K562 (cell line): ENCODE results near the gene VSIG4. TPM values are rescaled to one million over a fixed set of nuclear protein-coding genes. Genes with fewer than 3 reads are reported as not detected.

Source experiments
- HNRNPH1 ChIP-seq: fragments of 200-400 bp; formaldehyde crosslinking; optimal IDR thresholded peaks from 2 replicates; pipeline ENCODE3; 2017; ENCODE audit warnings: low read depth, mild to moderate bottlenecking, low read length, moderate library complexity
- ILK ChIP-seq: fragments of 450-650 bp; IDR thresholded peaks from 2 replicates; pipeline ENCODE4 v1.6.1; 2016; ENCODE audit warnings: missing genetic modification characterization, low read depth, mild to moderate bottlenecking, missing compliant biosample characterization, moderate library complexity, borderline replicate concordance
- JUND ChIP-seq, 2 experiments: IDR thresholded peaks; 2 replicates in 1 of 2; 3 replicates in 1 of 2; pipeline ENCODE4 v1.6.1; 2011; ENCODE audit warnings: borderline replicate concordance in 2 of 2, low read depth in 2 of 2, low read length in 2 of 2, improper control_type of control experiment in 1 of 2, missing biosample characterization in 1 of 2, missing genetic modification characterization in 1 of 2, missing genetic modification reagents in 1 of 2
- NFRKB ChIP-seq: fragments of 450-650 bp; IDR thresholded peaks from 2 replicates; pipeline ENCODE4 v1.6.1; 2016; ENCODE audit warnings: low read depth
- ZBTB17 ChIP-seq: fragments of 450-650 bp; formaldehyde crosslinking; IDR thresholded peaks from 2 replicates; pipeline ENCODE4 v1.4.0; 2020; ENCODE audit warnings: mild to moderate bottlenecking
- ZFX ChIP-seq: sonication (generic); formaldehyde crosslinking; IDR thresholded peaks from 2 replicates; pipeline ENCODE4 v1.8.0; 2022; ENCODE audit warnings: mild to moderate bottlenecking, missing genetic modification reagents, moderate library complexity
- polyA plus RNA-seq, 8 experiments: library from polyadenylated mRNA; depleted of rRNA in 4 of 8; stranded (reverse) in 5 of 8; unstranded in 3 of 8; fragments of >200 nt; fragmentation: Nextera tagmentation in 2 of 8; fragmentation: Illumina TruSeq in 1 of 8; extraction: Ambion mirVana in 2 of 8; extraction: Trizol in 1 of 8; gene quantifications; 2 replicates each; pipeline versions ENCODE4 v1.2.1 to v1.2.3, GENCODE V29; 2011 to 2014; ENCODE audit warnings: inconsistent platforms in 1 of 8, missing spikeins in 1 of 8
- total RNA-seq, 7 experiments: library from RNA; depleted of rRNA in 6 of 7; stranded (reverse); fragments of >200 nt in 6 of 7; fragmentation: Illumina TruSeq in 2 of 7; extraction: Trizol in 2 of 7; gene quantifications; 2 replicates each; pipeline versions ENCODE4 v1.2.1 to v1.2.3, GENCODE V29; 2011 to 2021; ENCODE audit warnings: low replicate concordance in 1 of 7
- TF ChIP-seq, protein P1 (sequence below), 2 experiments: fragments of 250-450 bp in 1 of 2; fragments of 450-650 bp in 1 of 2; sonication (Bioruptor Pico) in 1 of 2; IDR thresholded peaks; 2 replicates each; pipeline versions ENCODE4 v1.6.1 to v1.8.0; 2016 to 2021; ENCODE audit warnings: mild to moderate bottlenecking in 2 of 2, moderate library complexity in 2 of 2, missing compliant biosample characterization in 1 of 2, missing genetic modification characterization in 1 of 2
- TF ChIP-seq, protein P2 (sequence below): fragments of 450-650 bp; IDR thresholded peaks from 2 replicates; pipeline ENCODE4 v1.6.1; 2017; ENCODE audit warnings: antibody characterized with exemption

Gene VSIG4
- total and polyA plus RNA-seq, 9 of the 15 experiments (the other 6 are each of a cell fraction or from before 2014, with no cell fraction given) = 0.22 to 1.6 (median 0.46) TPM; not detected in 1

DNA sequence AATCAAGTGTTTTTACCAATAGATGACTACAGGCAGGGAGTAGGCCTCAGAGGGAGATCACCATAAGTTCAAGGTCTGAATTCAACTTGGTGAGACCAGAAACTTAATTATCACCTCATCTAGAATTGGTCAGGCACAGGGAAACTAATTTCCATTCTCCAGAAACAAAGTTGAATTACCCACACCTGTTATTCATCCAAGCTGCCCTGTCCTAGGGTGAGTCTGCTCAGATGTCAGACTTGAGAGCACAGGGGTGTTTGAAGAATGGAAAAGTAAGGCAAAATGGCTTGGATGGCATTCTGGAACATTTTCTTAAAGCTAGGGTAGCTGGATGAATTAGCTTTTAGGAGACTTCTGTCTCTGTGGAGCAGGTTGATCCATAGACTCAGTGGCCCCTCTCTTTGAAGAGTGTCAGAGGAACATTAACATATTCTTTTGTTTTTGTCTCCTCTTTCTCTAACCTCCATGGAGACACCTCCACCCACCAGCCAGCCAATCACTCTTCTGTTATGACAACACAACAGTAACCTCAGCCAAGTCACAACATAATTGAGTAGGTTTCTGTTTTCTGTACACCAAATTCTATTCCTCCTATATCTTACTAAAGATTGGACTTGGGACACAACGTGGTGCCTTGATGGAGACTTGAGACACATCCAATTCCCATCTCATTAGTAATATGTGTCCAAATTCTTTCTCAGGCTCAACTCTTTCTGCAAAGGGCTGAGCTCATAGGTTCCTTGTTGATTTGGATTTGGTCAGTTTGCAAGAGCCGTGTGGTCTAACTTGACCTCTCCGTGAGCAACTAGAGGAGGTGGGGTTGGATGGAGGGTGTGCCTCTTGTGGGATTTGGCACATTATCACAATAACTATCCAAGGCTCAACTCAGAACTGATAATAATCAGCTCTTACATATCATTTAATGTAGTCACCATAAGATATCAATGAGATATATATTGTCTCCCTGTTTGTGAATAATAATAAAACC lies 45.1 kb downstream of the VSIG4 start (continued):
- TF ChIP-seq, protein P1, sequence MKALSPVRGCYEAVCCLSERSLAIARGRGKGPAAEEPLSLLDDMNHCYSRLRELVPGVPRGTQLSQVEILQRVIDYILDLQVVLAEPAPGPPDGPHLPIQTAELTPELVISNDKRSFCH (CRISPR knock-in tag; IDR thresholded peaks at IDR 0.05) = no peak
- TF ChIP-seq, protein P1 (tag; IDR thresholded peaks at IDR 0.05) = peak; percentile 8; the same call in 1 of the 2 replicates
- TF ChIP-seq ZFX (CRISPR knock-in tag) (0 out of 2 replicates have a peak, but pooled peaks have one; percentile 3), ILK (tag) (no peak), HNRNPH1 (no peak), ZBTB17 (CRISPR knock-in tag) (no peak), NFRKB (0 out of 2 replicates have a peak, but pooled peaks have one; percentile 1), JUND (IDR thresholded peaks at IDR 0.05; ENCODE audit: borderline replicate concordance, low read depth, low read length) (no peak), JUND (tag; IDR thresholded peaks at IDR 0.05; ENCODE audit: borderline replicate concordance, low read depth, low read length) (peak; percentile 51; the same call in 1 of the 3 replicates)
- TF ChIP-seq, protein P2, sequence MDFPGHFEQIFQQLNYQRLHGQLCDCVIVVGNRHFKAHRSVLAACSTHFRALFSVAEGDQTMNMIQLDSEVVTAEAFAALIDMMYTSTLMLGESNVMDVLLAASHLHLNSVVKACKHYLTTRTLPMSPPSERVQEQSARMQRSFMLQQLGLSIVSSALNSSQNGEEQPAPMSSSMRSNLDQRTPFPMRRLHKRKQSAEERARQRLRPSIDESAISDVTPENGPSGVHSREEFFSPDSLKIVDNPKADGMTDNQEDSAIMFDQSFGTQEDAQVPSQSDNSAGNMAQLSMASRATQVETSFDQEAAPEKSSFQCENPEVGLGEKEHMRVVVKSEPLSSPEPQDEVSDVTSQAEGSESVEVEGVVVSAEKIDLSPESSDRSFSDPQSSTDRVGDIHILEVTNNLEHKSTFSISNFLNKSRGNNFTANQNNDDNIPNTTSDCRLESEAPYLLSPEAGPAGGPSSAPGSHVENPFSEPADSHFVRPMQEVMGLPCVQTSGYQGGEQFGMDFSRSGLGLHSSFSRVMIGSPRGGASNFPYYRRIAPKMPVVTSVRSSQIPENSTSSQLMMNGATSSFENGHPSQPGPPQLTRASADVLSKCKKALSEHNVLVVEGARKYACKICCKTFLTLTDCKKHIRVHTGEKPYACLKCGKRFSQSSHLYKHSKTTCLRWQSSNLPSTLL = no peak
